Urinary bladder (tissue), 4 donors: ENCODE measurements around the gene NVL. TPM values are rescaled to one million over a fixed set of nuclear protein-coding genes. Genes with fewer than 3 reads are reported as not detected.

Experiments
- DNase-seq: peaks from one replicate; pipeline ENCODE4 v3.0.0-alpha.2; 2015; ENCODE audit errors: extremely low spot score
- H3K27ac ChIP-seq: one replicate; pipeline ENCODE4 v1.5.1; 2013; ENCODE audit warnings: low read depth, mild to moderate bottlenecking, moderate library complexity
- H3K36me3 ChIP-seq: one replicate; pipeline ENCODE4 v1.6.1; 2013; ENCODE audit warnings: mild to moderate bottlenecking, moderate library complexity; ENCODE audit not compliant: insufficient read depth
- H3K4me1 ChIP-seq: one replicate; pipeline ENCODE4 v1.6.1; 2013; ENCODE audit warnings: mild to moderate bottlenecking, moderate library complexity; ENCODE audit not compliant: insufficient read depth
- H3K4me3 ChIP-seq: one replicate; pipeline ENCODE4 v1.5.1; 2013; ENCODE audit warnings: low read depth, low read length
- WGBS: extraction: QIAGEN DNeasy Blood & Tissue Kit; methylation state at CpG from one replicate; pipeline ENCODE4 v1.1.7; 2013; 5-methylcytosine and 5-hydroxymethylcytosine counted together
- polyA plus RNA-seq: library from polyadenylated mRNA; stranded (reverse); fragments of 200-250 nt; gene quantifications from one replicate; pipeline ENCODE4 v1.2.3, GENCODE V29; 2013
- total RNA-seq: library from RNA; depleted of rRNA; stranded (reverse); fragments of >200 nt; gene quantifications from one replicate; pipeline ENCODE4 v1.2.3, GENCODE V29; 2014
- donor health status: healthy with polysubstance abuse.
- donor health status: healthy.

The NVL gene
- total and polyA plus RNA-seq, 2 donors = 14.8 to 54.0 TPM

DNA sequence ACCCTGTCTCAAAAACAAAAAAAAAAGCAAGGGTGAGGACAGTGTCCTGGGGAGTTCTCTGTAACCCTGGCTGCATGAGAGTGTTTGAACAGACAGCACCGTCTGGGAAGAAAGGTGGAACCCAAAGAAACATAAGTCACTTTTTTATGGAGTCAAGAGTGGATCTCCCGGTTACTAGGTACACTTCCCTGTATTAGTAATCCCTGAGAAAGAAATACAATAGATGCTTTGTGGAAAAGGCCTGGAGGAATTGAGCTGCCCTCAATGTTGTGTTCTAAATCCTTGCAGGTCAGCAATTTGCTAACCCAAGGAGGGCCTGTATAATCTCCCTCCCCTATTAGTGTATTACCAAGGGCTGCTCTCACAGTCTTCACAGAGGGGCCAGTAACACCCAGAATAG is 130.3 kb downstream of the NVL start:
- no peak overlapping the region for H3K4me3 ChIP-seq
- no peaks in the 10 kb centered on the region for H3K36me3 ChIP-seq
- no peak for DNase-seq
- peaks cover under 1% of the 10 kb centered on the region for H3K4me1 ChIP-seq
- no peak overlapping the region for H3K27ac ChIP-seq
- 71% methylated on average over 2 of the region's 2 CpGs for WGBS

DNA sequence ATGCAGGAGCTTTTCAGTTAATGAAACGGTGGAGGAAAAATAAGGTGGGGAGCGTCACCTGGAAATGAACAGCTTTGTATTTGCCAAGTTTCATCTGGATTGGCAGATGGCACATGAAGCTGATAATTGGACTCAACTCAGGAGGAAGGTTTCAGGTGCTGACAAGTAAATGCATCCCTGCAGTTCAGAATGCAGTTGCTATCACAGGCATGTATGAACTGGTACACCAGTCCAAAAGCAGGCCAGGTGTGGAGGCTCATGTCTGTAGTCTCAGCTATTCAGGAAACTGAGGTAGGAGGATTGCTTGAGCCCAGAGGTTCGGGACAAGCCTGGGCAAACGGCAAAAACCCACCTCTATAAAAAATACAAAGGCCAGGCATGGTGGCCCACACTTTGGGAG is 131.4 kb downstream of the NVL start:
- WGBS = 88% methylated on average over 4 of the region's 4 CpGs
- no peak for DNase-seq
- H3K4me1 ChIP-seq = no peaks in the 10 kb centered on the region
- H3K27ac ChIP-seq = no peak overlapping the region
- H3K36me3 ChIP-seq = no peaks in the 10 kb centered on the region
- no peak overlapping the region for H3K4me3 ChIP-seq

DNA sequence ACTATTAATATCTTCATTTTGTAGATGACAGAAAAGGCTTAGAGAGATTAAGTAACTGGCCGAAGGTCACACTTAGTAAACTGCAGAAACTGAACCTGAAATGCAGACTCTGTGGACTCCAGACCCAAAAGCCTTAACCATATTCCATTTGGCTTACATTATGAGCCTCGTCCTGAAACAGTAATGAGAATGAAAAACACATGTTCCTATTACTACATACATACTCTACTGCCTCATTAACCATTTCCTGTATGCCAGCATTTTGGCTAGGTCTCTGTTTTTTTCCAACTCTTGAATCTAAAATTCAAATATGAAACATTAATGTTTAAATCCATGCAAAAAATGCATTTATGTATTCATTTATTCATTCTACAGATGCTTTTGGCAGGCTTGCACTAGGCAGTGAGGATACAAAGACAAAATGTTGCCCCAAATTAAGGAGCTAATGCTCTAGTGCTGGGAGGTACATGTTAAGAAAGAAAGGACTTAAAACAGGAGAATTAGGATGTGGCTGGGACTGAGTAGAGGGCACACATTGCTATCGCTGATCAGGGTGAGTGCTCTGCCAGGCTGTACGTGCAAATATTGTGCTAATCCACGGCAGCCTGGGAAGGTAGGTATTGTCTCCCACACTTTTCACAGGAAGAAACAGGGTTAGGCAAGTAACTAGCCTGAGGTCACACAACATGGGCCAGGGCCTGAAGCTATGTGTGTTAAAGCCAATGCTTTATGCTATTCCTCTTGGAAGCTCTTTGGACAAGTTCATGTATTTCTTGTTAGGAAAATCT is 133.0 kb downstream of the NVL start:
- Histone ChIP-seq H3K4me1 (no peaks in the 10 kb centered on the region), H3K4me3 (no peak overlapping the region), H3K36me3 (no peaks in the 10 kb centered on the region), H3K27ac (no peak overlapping the region)
- DNase-seq = no peak
- WGBS = 62% methylated on average over 5 of the region's 5 CpGs

DNA sequence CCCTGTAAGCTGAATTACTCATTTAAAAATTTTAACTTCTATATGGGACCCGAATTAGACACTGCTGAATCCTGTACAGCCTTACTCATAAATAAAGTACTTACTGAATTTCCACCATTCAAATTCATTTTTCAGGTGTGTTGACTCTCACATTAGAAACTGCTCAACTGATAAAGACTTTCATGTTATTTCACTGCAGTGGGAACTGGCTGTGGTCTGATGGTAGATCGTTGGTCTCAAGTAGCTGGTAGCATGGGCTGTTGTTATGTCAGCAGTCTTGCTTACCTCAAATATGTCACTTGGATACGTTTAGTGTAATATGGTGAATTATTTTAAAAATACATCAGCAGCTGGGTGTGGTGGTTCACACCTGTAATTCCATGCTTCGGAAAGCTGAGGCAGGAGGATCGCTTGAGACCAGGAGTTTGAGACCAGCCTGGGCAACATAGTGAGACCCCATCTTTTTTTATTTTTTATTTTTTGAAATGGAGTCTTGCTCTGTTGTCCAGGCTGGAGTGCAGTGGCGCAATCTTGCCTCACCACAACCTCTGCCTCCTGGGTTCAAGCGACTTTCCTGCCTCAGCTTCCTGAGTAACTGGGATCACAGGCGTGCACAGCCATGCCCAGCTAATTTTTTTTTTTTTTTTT is 136.5 kb downstream of the NVL start:
- no peaks in the 10 kb centered on the region for H3K4me1 ChIP-seq
- no peak overlapping the region for H3K27ac ChIP-seq
- DNase-seq = no peak
- peaks cover 1% of the 10 kb centered on the region for H3K36me3 ChIP-seq
- H3K4me3 ChIP-seq = no peak overlapping the region
- 95% methylated on average over 8 of the region's 8 CpGs for WGBS

DNA sequence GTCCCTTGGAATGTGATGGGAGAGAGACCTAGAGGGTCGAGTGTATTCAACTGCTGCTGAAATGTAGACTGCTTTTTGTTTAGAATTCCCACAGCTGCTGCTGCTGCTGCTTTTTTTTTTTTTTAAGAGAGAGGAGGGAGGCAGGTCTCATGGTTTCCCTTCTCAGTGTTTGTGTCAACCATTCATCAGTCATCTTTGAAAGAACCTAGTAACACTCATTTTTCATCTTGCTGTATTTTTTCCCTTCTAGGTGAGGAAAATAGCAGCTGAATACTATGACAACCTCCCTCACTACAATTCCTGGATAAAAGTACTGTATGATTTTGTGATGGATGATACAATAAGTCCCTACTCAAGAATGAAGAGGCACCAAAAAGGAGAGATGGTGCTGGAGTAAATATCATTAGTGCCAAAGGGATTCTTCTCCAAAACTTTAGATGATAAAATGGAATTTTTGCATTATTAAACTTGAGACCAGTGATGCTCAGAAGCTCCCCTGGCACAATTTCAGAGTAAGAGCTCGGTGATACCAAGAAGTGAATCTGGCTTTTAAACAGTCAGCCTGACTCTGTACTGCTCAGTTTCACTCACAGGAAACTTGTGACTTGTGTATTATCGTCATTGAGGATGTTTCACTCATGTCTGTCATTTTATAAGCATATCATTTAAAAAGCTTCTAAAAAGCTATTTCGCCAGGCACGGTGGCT is 137.7 kb downstream of the NVL start:
- 57% methylated on average over 5 of the region's 5 CpGs for WGBS
- Histone ChIP-seq H3K4me1 (no peaks in the 10 kb centered on the region), H3K27ac (no peak overlapping the region), H3K4me3 (no peak overlapping the region), H3K36me3 (peaks cover 1% of the 10 kb centered on the region)
- no peak for DNase-seq

DNA sequence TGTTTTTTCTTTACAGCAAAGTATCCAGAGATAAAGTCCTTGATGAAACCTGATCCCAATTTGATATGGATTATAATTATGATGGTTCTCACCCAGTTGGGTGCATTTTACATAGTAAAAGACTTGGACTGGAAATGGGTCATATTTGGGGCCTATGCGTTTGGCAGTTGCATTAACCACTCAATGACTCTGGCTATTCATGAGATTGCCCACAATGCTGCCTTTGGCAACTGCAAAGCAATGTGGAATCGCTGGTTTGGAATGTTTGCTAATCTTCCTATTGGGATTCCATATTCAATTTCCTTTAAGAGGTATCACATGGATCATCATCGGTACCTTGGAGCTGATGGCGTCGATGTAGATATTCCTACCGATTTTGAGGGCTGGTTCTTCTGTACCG is 140.4 kb downstream of the NVL start:
- Histone ChIP-seq H3K4me1 (peaks cover 2% of the 10 kb centered on the region), H3K36me3 (peaks cover 1% of the 10 kb centered on the region), H3K27ac (no peak overlapping the region), H3K4me3 (no peak overlapping the region)
- 95% methylated on average over 7 of the region's 7 CpGs for WGBS
- no peak for DNase-seq

DNA sequence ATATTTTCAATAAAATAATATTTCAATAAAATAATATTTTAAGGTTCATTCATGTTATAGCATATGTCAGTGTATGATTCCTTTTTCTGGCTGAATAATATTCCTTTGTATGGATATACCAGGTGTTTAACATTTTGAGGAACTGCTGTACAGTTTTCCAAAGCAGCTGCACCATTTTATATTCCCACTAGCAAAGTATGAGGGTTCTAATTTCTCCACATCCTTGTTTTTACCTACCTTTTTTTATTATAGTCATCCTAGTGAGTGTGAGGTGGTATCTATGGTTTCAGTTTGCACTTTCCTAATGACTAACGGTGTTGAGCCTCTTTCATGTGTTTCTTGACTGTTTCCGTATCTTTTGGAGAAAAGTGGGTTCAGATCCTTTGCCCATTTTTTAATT is 141.7 kb downstream of the NVL start:
- 91% methylated on average over 2 of the region's 2 CpGs for WGBS
- no peak for DNase-seq
- Histone ChIP-seq H3K36me3 (peaks cover 1% of the 10 kb centered on the region), H3K27ac (no peak overlapping the region), H3K4me3 (no peak overlapping the region), H3K4me1 (peaks cover 3% of the 10 kb centered on the region)

DNA sequence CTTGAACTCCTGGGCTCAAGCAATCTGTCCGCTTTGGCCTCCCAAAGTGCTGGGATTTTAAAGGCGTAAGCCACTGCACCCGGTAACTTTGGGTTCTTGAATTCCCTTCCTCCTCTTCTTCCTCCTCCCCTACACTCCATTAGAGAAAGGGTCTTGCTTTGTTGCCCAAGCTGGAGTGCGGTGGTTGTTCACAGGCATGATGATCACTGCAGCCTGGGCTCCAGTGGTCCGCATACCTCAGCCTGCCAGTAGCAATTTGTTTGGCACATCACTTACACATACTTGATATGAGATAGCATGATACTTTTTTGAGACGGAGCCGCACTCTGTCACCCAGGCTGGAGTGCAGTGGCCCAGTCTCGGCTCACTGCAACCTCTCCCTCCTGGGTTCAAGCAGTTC is 144.8 kb downstream of the NVL start:
- H3K27ac ChIP-seq = no peak overlapping the region
- H3K4me3 ChIP-seq = no peak overlapping the region
- WGBS = 90% methylated on average over 8 of the region's 8 CpGs
- peaks cover 1% of the 10 kb centered on the region for H3K36me3 ChIP-seq
- no peak for DNase-seq
- peaks cover 3% of the 10 kb centered on the region for H3K4me1 ChIP-seq

DNA sequence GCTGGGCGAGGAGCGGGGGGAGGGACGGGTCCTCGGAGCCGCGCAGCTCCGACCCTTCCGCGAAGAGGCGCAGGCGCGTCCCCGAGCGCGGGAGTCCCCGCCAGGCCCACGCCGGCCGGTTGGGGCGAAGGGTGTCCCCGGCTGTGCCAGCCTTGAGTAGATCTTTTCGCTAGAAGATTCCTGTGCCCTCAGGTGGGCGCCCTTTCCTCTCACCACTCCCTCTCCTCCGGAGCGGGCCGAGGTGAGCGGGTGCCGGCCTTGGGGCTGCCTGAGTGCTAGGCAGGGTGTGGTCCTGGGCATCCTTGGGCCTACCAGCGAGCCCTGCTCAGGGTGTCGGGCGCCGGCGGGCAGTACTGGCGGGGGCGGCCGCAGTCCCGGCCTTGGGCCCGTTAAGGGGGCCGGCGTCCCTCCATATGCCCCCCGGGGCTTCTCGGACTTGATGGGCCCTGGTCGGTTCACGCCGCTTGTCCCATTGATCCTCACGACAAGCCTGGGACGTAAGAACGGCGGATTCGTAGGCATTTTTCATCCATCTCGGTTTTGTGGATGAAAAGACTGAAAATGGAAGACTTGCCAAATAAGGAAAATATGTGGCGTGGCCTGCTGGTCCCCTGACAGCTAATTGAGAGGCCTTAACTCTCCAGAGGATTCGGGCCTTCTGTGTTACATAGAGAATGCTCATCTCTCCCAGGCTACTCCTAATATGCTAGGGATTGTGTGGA is 146.2 kb downstream of the NVL start:
- WGBS = under 1% methylated on average over 53 of the region's 53 CpGs
- Histone ChIP-seq H3K4me3 (peak overlapping the region; percentile 79), H3K36me3 (no peaks in the 10 kb centered on the region), H3K4me1 (peaks cover 3% of the 10 kb centered on the region), H3K27ac (peak overlapping the region; percentile 90)
- no peak for DNase-seq

DNA sequence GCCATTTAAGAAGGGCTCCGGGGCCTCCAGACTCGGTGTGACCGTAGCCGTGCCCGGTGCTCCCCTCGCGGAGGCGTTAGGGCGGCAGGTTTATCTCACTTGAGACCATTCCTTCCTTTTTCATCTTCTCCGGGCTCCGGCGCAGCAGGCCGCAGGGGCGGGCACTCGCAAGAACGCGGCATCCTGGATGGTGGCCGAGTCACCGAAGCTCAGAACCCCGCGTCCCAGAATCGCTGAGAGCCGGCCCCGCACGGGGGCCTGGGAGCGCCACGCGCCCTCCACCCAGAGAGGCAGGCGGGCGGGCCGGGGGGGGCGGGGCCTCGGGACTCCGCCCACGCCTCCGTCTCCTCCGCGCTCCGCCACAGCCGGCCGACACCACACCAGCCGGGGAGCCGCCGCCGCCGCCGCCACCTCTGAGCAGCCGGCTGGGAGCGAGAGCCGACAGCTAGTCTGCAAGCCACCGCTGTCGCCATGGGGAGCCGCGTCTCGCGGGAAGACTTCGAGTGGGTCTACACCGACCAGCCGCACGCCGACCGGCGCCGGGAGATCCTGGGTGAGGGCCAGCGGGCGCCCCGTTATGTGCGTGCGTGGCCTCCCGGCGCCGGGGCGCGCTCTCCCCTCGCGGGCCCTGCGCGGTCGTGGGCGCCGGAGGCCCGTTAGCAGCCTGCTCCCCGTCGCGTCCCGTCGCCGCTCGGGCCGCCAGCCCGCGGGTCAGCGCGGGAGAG is 146.9 kb downstream of the NVL start, which contains the start of gene DEGS1:
TSS of gene DEGS1 (plus strand) at position 375 of the 725 bp plus-strand sequence. CDS start at position 472, 97 bp downstream.
- H3K4me3 ChIP-seq = peak within 1 kb of the TSS; percentile 79
- peaks cover 3% of the 10 kb centered on the region for H3K4me1 ChIP-seq
- no peak for DNase-seq
- WGBS = under 1% methylated on average over 93 of the region's 94 CpGs
- H3K36me3 ChIP-seq = no peaks in the 10 kb centered on the region
- H3K27ac ChIP-seq = peak within 1 kb of the TSS; percentile 90

DNA sequence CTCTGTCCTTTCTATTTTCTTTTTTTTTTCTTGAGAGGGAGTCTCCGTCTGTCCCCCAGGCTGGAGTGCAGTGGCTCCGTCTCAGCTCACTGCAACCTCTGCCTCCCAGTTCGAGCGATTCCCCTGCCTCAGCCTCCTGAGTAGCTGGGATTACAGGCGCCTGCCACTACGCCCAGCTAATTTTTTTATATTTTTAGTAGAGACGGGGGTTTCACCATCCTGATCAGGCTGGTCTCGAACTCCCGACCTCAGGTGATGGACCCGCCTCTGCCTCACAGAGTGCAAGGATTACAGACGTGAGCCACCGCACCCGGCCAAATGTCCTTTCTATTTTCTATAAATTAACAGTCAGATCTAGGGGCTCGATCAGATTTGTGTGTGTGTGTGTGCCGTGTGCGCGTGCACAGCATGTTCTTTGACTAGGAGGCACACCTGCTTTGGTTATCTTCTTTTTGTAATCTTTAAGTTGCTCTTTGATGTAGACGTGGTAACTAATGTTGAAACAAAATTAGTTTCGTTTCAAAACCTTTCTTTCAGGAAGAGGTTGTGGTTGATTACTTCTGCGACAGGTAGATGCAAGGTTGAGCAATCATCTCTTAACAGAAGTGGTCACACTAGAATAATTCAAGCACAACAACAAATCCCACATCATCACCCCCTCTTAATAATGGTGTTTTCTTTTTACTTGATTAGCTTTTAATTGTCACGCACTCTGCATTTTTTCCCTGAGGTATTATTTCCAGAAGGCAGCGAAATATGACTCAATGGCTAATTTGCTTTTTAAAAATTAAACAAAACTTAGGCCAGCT is 147.7 kb downstream of the NVL start:
- no peak for DNase-seq
- Histone ChIP-seq H3K4me3 (peak overlapping the region; percentile 79), H3K27ac (peak overlapping the region; percentile 71), H3K4me1 (peaks cover 3% of the 10 kb centered on the region), H3K36me3 (no peaks in the 10 kb centered on the region)
- 66% methylated on average over 22 of the region's 22 CpGs for WGBS

DNA sequence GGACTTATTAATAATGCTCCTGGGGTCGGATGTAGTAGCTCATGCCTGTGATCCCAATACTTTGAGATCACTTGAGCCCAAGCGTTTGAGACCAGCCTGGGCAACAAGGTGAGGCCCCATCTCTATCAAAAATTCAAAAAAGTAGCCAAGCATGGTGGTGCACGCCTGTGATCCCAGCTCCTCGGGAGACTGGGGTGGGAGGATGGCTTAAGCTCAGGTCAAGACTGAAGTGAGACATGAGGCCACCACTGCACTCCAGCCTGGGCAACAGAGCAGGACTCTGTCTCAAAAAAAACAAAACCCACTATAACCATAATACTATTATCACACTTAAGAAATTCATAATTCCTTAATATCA is 148.5 kb downstream of the NVL start:
- Histone ChIP-seq H3K4me3 (no peak overlapping the region), H3K36me3 (no peaks in the 10 kb centered on the region), H3K27ac (no peak overlapping the region), H3K4me1 (peaks cover 3% of the 10 kb centered on the region)
- no peak for DNase-seq
- 94% methylated on average over 4 of the region's 4 CpGs for WGBS
